GM21619 (cell line): ENCODE measurements around the gene CAV1.
"Not testable (repeated sequence)": the region's sequence is repeated elsewhere in the genome, so short reads cannot be mapped to it uniquely, and the experiment has no call there.

Experiments
- ATAC-seq: cut with Tn5 transposase; IDR thresholded peaks from one replicate; pipeline ENCODE4 v1.9.1; 2021; ENCODE audit not compliant: unreplicated experiment

CAV1 gene

DNA sequence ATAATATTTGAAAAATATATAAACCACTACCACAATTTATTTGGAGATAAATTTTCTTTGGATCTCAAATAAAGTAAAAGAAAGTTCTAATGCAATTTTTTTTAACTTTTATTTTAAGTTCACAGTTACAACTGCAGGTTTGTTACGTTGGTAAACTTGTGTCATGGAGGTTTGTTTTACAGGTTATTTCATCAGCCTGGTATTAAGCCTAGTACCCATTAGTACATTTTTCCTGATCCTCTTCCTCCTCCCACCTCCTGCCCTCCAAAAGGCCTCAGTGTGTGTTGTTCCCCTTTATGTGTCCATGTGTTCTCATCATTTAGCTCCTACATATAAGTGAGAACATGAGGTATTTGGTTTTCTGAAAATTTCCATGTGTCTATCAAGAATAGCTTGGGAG, 54.5 kb downstream of the CAV1 start:
- ATAC-seq: no peak

DNA sequence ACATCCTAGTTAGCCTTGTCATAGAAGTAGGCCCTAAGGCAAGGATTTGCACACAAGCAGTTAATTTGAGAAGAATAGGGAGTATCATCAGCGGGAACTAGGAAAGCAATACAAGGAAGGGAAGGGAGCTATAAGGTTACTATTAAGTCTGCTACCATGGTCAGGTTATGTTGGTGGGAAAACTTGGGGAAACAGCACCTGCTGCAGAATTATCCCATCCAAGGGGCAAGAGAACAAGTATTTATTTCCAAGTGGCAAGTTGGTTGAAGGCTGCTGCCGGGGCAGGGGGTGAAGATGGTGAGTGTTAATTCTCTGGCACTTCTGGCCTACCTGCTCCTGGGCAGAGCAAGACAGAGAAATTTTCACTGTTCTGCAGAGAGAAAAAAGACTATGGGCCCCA, 55.0 kb downstream of the CAV1 start:
- no peak for ATAC-seq

DNA sequence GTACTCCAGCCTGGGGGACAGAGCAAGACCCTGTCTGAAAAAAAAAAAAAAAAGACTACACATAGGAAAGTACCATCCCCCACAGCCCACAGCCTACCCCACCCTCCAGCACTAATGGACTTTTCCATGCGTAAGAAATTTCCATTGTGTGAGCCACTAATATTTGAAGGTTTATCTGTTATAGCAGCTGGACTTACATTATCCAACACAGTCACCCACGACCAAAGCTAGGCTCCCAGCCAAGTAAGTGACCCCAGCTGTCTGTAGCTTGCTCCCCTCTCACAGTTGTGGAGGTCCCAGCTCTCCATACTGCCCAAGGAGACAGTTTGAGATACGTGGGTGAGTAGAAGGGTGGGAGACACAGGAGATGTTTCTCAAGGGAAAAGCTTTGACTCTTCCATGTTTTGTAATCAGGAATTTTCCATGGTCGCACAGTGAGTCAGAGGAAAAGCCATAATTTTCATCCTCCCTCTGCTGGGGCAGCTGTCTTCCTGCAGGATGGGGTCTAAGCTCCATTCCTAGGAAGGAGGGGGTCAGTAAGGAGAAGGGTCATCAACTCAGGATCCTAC, 57.4 kb downstream of the CAV1 start:
- no peak for ATAC-seq

DNA sequence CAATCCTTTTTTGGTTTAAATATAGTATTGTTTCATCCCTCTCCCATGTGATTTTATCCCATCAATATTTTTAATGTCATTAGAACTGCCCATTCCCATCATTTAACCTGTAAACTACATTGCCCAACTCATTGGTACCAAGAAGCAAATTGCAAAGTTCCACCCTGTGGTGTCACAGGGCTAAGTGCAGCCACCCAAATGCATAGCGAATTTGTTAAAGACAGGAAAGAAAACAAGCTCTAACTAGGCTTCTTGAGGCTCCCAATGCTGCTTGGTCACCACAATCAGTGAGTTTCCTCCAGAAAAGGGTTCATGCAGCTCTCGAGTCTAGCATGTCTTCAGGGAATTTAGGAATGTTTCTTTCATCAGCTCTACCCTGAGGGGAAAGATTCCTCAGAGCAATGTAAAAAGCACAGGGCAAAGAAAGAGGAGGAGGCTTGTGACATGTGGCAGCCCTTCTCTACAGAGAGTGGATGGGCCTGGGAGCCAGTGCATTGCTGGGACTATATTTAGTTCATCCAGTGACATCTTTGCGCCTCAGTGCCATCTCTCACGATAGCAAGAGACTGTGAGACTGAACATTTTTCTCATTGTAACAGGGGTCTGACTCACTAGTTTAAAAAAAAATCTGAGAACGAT, 58.1 kb downstream of the CAV1 start:
- peak; percentile 39 for ATAC-seq

DNA sequence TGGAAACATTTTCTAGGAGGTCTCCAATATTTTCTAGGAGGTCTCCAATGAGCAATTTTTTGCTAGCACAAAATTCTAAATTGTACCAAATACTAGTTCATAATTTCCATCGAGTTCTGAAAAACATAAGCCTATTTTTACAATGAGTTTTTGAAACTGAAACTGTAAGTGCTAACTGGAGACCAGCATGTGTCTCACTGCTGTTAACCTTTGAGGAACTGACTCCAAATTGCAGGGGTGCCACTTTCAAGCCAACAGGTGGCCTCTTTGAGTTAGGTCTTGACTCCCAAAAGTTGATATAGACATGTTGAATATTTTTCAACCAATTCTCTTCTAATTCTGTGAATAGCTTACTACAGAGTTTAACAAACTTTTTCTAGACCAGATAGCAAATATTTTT, 58.8 kb downstream of the CAV1 start:
- peak; percentile 91 for ATAC-seq

DNA sequence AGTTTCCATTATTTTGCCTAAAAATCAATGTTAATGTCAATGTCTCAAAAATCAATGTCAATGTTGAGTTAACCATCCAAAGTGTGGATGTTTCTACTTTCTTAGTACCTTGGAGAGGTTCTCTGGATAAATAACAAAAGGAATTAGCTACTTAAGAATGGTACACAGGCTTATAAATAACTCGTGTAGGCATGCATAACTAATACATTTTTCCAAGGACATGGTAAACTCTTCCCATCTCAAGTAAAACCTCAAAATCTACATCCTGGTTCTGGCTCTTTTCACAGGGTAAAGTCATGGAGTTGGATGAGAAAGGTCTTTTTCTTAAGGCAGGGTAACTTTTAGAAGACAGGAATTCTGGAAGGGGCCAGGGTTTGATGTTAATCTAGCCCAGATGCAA, 59.9 kb downstream of the CAV1 start:
- ATAC-seq: no peak

DNA sequence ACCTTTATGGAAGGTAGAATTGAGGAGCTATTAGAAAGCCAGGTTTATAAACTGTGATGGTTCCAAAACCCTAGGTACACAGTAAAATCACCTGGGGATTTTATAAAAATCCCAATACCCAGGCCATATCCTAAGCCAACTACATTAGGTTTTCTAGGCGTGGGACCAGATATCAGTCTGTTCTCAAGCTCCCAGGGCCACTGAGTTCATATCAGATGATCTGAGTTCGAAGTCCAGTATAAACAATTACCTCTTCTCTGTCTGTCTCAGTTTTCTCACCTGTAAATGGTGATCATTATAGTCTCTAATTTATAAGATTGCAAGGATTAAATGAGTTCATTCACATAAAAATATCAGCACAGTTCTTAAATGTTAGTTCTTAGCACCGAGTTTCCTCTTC, 60.6 kb downstream of the CAV1 start:
- ATAC-seq: no peak

DNA sequence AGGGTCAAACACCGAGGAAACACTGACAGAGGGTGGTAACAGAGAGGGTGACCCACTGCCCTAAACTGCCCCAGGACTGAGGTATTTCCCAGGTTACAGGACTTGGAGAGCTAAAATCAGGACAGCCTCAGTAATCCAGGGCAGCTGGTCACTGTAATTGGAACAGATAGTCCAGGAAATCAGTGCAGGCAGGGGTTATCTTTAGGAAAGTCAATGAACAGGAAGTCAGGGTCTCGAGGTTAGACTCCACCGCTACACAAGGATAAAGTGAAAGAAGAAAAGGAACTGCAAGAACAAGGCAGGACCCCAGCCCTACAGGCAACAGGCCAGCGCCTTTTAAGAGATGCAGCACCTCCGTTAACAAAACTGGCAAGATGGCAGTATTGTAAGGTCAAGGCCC, 61.1 kb downstream of the CAV1 start:
- ATAC-seq: no peak

DNA sequence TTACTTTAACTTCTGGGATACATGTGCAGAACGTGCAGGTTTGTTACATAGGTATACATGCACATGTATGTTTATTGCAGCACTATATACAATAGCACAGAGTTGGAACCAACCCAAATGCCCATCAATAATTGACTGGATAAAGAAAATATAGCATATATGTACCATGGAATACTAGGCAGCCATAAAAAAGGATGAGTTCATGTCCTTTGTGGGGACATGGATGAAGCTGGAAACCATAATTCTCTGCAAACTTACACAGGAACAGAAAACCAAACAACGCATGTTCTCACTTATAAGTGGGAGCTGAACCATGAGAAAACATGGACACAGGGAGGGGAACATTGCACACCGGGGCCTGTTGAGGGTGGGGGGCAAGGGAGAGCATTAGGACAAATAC, 62.4 kb downstream of the CAV1 start:
- ATAC-seq: not testable (repeated sequence)

DNA sequence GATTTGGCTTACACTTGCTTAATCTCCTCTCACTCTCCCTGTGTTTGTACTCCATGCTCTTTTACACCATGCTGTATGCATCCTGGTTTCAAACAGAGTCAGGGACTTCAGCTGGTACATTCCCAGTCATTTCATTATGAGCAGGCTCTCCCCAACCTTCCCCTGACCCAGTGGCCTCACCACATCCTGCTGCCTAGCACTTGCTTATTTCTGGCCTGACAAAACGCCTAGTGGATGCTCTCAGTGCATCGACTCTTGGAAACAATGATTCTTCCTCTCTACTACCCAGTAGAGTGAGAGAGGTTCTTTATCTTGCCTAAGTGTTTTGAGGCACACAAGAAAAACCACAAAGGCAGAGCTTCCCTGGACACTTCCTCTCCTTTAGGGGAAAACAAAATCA, 63.4 kb downstream of the CAV1 start:
- peak; percentile 60 for ATAC-seq

DNA sequence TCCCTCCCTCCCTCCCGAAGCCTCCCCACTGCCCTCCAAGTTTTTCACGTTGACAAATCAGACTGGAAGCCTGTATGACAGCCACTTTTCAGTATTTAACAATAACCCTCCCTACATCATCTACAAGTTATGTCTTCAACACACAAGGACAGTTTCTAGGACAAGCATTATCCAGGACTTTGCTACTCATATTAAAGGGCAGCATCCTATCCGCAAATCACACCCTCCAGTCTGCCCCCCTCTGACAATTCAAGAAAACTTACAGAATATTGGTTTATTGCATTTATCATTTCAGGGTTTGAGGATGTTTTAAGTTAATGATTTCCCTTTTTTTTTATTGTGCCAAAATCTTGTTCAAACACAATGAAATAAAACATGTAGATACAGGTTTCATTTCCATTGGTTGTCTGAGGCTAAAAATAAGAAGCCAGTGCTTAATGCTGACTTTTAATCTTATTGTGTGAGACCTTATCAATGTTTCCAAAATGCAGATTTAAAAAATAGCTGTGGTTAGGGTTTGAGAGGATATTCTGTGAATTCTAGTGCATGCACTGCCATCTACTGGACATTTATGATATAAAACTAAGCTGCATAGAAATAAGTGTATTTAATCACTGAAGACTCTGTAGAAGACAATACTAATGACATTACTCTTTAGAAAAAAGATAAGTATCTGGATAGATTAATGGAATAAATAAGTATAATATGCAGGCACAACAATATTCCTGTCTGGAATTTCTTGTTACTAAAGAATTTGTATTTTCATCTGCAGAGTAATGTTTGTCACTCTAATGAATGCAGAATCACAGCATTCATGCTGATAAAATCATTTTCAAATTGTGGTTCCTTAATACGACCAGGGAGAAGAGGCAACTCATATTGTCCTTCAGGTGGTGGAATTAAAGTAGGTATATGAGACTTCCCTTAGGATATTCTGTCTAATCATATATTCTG, 64.1 kb downstream of the CAV1 start:
- ATAC-seq: no peak

DNA sequence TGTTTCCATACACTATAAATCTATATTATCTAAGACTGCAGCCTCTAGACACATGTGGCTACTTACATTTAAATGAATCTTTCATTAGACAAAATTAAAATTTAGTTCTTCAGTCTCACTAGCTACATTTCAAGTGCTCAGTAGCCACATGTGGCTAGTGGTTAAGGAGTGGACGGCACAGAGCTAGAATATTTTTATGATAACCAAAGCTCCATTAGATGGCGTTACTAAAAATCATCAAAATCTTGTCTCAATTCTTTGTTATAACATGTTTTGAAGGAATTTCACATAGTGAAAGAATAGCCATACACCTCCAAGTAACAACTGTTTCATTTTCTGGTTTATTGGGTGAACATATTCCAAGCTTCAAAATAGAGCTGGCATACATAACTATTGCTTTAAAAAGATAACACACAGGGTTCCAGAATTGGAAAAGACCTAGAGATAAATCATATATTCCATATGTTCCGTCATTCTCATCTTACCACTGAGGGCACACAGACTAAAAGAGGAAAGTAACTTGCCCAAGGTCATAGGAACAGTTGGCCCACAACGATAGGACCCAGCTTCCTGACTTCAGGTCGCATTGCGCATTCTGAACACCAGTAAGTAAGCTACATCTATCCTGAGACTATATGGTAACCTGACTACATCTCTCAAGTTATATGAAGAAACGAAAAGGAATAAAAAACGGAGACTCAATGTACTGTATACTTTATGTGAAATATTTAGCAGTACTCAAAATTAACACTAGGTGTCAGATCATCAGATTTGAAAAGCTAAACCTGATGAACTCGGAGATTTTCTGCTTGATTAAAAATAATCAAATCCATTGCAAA, 66.6 kb downstream of the CAV1 start:
- no peak for ATAC-seq

DNA sequence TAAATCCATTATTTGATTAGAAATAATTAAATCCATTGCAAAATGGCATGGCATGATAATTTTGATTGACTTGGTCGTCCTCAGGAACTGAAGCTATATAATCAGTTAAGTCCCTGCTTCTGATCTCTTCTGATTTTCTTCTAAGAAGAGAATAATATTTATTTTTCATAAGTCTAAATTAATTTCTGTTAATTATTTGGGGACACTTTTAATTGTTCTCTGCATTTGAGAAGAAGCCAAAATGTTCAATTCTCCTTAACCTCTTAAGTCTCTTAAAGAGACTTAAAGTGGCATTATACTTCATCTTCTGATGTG, 67.2 kb downstream of the CAV1 start:
- ATAC-seq: no peak

DNA sequence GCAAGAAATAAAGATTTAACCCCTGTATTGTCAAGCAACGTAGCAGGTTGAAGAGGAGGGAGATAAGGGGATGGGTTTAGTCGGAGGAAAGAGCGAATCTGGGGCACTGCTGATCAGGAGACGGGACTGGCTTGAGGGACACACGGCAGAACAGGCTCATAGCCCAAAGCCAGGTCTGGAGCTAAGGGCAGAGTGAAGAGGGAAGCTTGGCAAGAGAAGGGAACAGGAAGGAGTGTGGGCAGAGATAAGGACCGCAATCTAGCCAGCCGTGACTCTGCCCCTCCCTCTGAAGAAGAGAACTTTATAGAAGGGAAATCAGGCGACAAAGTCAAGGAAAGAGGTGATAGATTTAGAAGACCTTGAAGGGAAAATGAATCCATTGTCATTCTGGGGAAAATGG, 67.6 kb downstream of the CAV1 start:
- no peak for ATAC-seq

DNA sequence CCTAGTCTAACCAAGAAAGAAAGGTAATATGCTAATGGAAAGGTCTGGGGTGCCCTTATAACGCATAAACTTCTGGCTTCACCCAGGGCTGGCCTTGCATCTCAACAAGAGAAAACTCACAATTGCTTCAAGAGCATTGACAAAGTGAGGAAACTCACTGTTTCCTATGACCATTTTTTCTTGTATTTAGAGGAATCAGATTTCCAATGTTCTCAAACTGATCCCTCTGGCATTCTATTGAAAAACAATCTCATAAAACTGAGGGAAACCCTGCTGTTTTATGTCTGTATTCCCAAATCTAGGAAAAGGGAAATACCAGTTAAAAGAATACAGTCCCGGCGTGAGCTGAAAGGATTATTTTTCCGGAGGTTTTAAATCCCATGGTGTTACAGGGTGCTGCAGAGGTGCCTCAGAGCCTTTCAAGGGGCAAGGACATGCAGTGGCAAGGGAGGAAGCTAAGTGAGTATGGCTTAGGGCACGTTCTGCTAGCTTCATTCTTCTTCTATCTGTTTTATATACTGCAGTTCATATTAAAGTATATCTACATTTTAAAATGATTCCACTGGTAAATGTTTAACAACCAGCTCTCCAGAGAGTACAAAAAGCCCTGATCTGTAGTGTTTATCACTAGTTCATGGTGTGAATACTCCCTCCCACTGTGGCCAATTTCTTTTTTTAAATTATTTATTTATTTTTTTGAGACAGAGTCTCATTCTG, 68.7 kb downstream of the CAV1 start:
- no peak for ATAC-seq

DNA sequence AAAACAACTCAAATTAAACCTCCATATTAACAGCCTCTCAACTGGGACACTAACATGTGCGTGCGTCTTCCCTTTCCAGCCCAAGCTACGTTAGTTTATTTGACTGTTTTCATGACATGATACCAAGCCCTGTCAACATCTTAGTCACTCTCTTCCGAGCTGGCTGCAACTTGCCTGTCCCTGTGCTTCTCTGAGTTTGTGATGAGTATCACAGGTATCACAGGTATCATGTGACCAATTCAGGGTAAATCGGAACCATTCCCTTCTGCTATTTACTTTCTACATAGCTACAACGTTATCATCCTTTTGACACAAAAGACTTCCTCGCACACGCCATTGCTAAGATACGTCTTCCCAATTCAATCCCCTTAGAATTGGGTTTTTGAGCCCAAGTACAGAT, 70.2 kb downstream of the CAV1 start:
- ATAC-seq: no peak

DNA sequence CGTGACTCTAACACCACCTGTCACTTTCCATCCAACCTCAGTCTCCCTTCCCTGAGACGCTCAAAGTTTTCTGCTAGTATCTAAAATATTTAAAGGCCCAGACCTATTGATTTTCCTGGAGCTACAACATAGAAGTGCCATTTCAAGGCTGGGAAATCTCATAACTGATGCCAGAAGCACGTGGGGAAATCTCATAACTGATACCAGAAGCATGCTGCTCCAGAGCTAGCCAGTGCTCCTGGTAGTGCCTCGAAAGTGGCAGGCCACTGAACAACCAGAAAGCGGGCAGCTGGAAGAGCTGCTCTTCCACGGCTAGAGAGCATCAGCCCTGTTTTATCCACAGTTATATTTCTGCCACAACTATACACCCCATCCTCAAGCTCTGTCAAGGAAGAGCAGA, 72.5 kb downstream of the CAV1 start:
- no peak for ATAC-seq

DNA sequence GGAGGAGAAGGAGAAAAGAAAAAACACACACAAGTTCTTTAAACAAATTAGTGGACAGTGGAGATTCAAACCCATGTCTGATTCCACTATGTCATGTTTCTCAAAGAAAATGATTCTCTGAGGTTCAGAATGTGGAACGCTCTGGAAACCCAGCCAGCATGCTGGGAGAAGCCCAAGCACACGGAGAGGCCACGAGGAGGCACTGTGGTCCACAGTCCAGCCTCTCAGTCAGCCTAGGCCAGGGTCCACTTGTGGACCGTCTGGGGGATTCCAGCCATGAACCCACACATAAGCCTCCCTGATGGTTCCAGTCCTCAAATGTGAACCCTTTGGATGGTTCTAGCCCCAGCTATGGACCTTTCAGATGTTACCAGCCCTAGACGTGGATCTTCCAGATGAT, 73.4 kb downstream of the CAV1 start:
- ATAC-seq: no peak

DNA sequence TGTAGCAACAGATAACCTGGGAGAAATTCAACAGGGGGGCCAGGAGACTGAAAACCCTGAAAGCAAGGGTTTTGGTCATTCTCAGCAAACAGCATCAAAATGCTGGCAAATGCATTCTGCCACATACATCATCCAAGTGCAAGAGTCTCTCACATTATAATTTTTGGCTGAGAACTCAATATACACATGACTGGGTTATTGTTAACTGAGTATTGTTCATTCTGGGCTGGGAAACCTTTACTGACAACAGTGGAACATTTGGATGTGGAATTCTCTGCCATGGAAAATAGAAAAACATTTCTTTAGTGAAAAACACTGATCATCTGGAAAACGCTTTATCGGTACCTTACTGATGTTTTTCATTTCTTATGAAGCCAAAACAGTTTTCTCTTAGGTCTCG, 74.0 kb downstream of the CAV1 start:
- ATAC-seq: no peak

DNA sequence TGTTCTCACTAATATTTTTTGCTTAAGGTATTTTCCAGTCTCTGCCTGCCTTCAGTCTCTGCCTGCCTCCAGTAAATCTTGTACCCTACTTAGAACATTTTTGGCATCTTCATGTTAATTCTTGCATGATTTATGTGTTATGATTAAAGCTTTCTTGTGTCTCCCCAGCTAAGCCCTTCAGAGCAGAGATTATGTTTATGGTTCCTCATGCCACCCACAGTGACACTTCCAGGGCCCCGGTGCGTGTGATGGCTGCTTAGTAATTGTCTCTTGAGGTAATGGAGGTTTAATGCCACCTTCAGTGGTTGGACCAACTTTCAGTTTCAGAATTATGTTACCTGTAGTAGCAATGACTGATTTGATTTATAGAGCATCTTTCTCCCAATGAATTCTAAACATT, 76.6 kb downstream of the CAV1 start:
- ATAC-seq: no peak

DNA sequence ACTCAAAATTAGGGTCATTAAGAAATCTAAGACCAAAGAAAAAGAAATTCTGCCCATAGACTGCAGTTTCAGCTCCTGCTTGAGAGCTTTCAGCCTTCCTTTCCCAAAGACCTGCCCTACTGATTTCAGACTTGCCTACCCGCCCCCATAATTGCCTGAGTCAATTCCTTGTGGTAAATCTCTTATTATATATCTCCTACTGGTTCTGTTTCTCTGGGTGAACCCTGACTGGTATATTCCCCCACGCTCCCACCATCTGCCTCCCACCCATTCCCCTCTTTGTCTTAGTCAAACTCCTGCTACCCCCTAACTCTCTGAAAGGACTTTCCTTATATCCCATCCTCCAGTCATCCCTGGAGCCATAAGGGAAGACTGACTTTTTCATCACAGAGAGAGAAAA, 82.5 kb downstream of the CAV1 start:
- no peak for ATAC-seq
